Left colon (tissue), 2 donors: ENCODE measurements around the gene EIF2B4. TPM values are rescaled to one million over a fixed set of nuclear protein-coding genes. Genes with fewer than 3 reads are reported as not detected.

Source experiments
- ATAC-seq: fragments of 200-7000 bp; cut with Tn5 transposase; one replicate; pipeline ENCODE4 v1.9.1; 2020; ENCODE audit warnings: mild to moderate bottlenecking, moderate library complexity
- DNase-seq, 2 donors: peaks; one replicate each; pipeline ENCODE4 v3.0.0-alpha.2; 2020
- intact Hi-C, 2 donors: fragments of 100-400 bp; cut with DNase I in 1 of 2; cut with micrococcal nuclease in 1 of 2; formaldehyde crosslinking; loops; one replicate each; pipeline versions ENCODE4 v1.11.2 to v1.14.0; 2022; cut with DNase I, micrococcal nuclease
- total RNA-seq, 2 donors: library from RNA; stranded (reverse); fragmentation: NEBNext Ultra II Directional; extraction: Animal tissue kit (Norgen Biotek cat#: 25700); gene quantifications; one replicate each; pipeline ENCODE4 v1.2.1, GENCODE V29; 2021
- donor health status: DM: no; HTN: no; CAD: no.
- donor health status: DM: yes; HTN: yes; CAD: no.

The EIF2B4 gene
- total RNA-seq, 2 donors from 2014 or later, result 33.2 to 36.6 TPM

DNA sequence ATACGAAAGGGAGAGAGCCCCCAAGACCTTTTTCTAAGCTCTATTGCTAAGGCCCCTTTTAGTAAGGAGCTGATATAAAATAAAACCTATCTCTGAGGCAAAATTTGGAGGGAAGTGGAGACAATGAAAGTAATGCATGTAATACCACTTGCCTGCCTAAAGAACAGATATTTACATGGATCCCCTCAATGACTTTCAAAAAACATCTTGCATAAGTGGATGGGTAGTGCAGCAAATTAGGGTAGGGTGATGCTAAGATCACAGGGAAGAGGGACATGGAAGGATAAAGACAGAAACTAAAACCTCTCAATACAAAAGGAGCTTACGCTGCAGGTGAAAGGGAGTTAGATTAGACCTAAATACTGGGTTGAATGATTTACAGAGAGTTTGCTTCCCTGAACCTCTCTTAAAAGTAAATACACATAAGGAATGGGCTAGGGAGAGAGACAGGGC, 9.3 kb upstream of the EIF2B4 start:
- ATAC-seq, result no peak
- intact Hi-C loops, result no loop called here

GRCh38 chr2:27378809-27379290, 8.7 kb upstream of the EIF2B4 start:
- DNase-seq (no peak), ATAC-seq (no peak)
- intact Hi-C loops, result no loop called here

More for the DNA sequence above, 9.3 kb upstream of the EIF2B4 start:
- no peak for DNase-seq

DNA sequence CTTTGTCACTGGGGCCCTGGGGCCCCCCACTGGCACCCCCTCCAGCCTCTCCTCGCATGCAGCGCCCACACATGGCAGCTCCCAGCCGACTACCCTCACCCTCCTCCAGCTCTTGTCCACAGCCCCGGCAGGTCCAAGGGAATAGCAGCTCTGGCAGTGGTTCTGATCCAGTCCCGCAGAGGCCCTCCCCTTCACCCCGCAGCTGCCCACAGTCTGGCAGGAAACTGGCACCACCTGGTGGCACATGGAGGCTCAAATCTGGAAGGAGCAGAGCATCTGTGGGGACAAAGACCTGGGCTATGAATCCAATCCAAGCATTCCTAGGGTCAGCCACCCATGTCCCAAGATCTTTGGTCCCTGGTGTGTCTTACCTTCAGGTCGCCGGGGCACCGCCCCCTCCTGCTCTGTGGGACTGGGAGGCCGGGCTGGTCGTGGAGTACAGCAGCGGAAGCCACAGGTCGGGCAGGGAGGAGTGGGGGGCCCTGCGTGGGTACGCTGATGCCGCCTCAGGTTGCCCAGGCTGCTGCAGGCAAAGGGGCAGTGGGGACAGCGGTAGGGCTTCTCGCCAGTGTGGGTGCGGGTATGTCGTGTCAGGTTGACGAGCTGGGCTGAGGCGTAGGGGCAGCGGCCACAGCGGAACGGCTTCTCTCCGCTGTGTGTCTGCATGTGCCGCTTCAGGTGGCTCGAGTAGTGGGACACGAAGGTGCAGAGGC, 8.1 kb upstream of the EIF2B4 start:
- DNase-seq (peak in 1 of 2 donors; percentile 29), ATAC-seq (no peak)
- intact Hi-C loops, result no loop called here

DNA sequence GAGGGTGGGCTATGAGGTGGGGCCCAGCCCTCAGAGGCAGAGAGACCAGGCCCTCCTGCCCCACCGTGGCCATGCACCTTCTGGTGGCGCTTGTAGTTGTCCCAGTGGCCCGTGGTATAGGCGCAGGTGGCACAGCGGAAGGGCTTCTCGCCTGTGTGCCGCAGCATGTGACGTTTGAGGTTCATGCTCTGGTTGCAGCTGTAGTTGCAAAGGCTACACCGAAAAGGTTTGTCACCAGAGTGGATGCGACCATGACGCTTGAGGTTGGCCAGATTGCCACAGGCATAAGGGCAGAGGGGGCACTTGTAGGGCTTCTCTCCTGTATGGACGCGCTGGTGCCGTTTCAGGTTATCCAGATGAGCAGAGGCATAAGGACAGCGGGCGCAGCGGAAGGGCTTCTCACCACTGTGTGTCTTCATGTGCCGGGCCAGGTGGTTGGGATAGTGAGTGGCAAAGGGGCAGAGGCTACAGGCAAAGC, 7.5 kb upstream of the EIF2B4 start:
- intact Hi-C loops, result no loop called here

DNA sequence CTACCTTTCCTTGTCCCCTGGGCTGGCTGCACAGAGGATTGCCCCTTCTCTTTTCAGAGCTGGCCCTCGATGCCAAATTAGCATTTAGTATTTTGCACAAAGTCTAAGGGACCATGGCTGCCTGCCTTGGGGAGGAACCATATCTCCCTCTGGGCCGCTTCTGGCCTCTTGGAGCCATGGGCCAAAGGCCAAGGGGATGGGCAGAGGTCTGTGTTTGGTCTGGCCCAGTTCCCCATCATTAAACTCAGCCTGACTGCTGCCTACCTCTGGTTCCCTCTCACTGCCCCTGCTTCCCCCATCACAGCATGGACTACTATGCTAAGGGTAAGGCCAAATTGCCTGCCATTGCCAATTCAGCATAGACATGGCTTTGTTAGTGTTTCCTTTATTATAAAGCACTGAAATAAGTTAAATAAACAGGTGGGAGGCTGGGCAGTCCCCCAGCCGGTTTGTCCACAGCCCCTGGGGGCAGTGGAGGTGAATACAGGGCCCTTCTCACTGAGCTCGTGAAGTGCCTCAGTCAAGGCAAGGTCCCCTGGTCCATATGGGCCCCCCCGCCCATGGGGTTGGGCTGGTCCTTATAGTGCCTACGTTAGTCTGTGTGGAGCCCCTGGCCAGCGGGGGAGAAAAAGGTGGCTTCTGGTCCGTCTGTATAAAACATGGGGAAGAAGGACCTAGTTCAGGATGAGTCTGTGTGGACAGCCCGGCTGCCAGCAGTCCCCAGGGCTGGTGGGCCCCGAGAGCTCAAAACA, 6.9 kb upstream of the EIF2B4 start:
- intact Hi-C loops, result no loop called here
- ATAC-seq (no peak), DNase-seq (no peak)

More for the DNA sequence above, 7.5 kb upstream of the EIF2B4 start:
- DNase-seq, result no peak
- ATAC-seq, result no peak

GRCh38 chr2:27376151-27376865, 6.2 kb upstream of the EIF2B4 start:
- intact Hi-C loops, result no loop called here
- DNase-seq (no peak), ATAC-seq (no peak)

DNA sequence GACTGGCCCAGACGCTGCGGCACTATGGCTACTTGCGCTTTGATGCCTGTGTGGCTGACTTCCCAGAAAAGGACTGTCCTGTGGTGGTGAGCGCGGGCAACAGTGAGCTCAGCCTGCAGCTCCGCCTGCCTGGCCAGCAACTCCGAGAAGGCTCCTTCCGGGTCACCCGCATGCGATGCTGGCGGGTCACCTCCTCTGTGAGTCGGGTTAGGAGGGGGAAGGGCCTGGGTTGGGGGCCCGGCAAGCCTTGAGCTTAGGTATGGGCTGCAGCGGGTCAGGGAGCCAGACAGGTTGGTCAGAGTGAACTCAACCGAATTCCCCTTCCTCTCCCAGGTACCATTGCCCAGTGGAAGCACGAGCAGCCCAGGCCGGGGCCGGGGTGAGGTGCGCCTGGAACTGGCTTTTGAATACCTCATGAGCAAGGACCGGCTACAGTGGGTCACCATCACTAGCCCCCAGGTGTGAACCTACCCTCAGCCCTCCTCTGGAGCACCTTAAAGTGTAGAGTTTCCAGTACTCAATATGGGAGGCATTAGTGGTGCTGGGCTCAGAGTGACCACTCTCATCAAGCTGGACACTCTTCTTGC, 5.5 kb upstream of the EIF2B4 start:
- intact Hi-C loops, result no loop called here
- no peak for DNase-seq
- no peak for ATAC-seq

DNA sequence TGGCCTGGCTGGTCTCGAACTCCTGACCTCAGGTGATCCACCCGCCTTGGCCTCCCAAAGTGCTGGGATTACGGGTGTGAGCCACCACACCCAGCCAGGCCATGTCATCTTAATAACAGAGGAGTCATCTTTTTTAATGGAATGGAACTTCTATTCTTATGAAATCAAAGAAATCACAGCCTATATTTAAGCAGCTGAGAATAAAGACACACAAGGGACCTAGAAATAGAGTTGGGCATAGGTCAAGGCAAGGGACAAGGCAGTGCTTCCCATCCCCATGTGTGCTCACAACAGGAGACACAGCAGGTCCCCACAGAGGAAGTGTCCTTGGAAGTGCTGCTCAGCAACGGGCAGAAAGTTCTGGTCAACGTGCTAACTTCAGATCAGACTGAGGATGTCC, 3.4 kb upstream of the EIF2B4 start:
- intact Hi-C loops, result no loop called here
- DNase-seq, result no peak
- ATAC-seq, result no peak

DNA sequence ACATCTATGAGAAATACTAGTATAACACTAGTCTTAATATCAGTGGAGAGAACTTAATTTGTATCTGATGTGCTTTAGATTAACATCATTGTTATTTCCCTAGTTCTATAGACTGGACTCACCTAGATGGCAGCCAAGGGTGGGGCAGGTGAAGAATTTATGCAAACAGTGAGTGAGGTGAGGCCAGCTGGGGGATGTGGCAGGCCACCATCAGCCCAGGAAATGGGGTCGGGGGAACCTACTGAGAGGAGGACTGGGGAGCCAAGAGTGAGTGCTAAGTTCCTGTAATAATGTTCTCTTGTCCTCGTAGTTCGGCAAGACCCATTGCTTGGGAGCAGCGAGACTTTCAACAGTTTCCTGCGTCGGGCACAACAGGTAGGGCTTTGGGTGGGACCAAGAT, 2.8 kb upstream of the EIF2B4 start:
- no peak for DNase-seq
- no peak for ATAC-seq
- intact Hi-C loops, result no loop called here

GRCh38 chr2:27370816-27371620, 880 bp upstream of the EIF2B4 start:
- ATAC-seq (peak; percentile 60), DNase-seq (peak; percentile 46 to 53)

GRCh38 chr2:27369471-27370025, 590 bp downstream of the EIF2B4 start:
- DNase-seq, result peak in 1 of 2 donors; percentile 66
- intact Hi-C loops, result no loop called here
- ATAC-seq, result peak; percentile 39

More at GRCh38 chr2:27370816-27371620, 880 bp upstream of the EIF2B4 start:
- intact Hi-C loops, result no loop called here

DNA sequence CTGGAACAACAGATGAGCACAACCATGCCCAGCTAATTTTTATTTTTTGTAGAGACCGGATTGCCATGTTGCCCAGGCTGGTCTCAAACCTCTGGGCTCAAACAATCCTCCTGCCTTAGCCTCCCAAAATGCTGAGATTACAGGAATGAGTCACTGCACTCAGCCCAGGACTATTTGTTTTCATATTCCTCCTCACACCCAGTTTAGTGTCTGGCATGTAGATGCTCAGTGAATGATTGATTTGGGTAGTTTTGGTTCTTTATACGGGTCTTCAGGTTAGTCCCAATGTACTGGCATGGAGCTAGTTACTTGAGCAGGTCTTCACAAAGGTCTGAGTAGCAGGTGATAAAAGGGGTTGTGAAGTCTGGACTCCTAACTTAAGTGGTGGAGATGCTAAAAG, 6.2 kb downstream of the EIF2B4 start:
- ATAC-seq (peak; percentile 15), DNase-seq (no peak)
- intact Hi-C loops, result no loop called here

GRCh38 chr2:27362678-27363420, 7.3 kb downstream of the EIF2B4 start:
- intact Hi-C loops, result no loop called here
- ATAC-seq, result peak; percentile 8
- DNase-seq, result no peak

GRCh38 chr2:27356382-27357181, 13.6 kb downstream of the EIF2B4 start, which contains the start of gene GTF3C2:
Gene GTF3C2 (minus strand): TSS chr2:27356764. CDS start chr2:27343554, 13,210 bp downstream.
- ATAC-seq, result peak; percentile 88
- peak; percentile 95 for DNase-seq
- intact Hi-C loops, result no loop called here

DNA sequence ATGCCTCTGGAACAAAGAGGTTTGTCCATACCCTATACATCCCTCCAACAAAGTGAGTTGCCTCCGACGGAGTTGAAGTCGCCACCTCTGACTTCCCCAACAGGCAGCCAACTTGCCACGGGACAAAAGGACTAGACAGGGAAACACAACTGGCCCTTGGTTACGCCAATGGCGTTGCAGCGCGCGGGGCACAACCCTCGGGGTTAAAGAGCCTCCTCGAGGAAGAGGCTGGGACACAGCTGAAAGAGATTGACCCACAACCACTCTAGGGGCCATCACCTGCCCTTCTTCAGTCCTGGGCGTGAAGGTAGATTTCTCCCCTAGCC, 14.1 kb downstream of the EIF2B4 start:
- intact Hi-C loops, result no loop called here
- peak; percentile 61 for ATAC-seq
- peak; percentile 76 to 77 for DNase-seq

GRCh38 chr2:27354597-27354927, 15.6 kb downstream of the EIF2B4 start:
- ATAC-seq, result no peak
- DNase-seq, result no peak
- intact Hi-C loops, result no loop called here
